A673 (cell line): ENCODE data around the gene OSTF1.

ENCODE experiments used
- CTCF ChIP-seq: fragments of 300-800, 200-600 bp; sonication (generic); conservative IDR thresholded peaks from 2 replicates; pipeline ENCODE4 v1.5.1; 2017; ENCODE audit warnings: low read depth, mild to moderate bottlenecking, antibody characterized with exemption, low read length, moderate library complexity, mixed read lengths
- EZH2 ChIP-seq: fragments of 200-600 bp; sonication (generic); IDR thresholded peaks from 2 replicates; pipeline ENCODE4 v1.6.1; 2017; ENCODE audit warnings: borderline replicate concordance, low read depth, mild to moderate bottlenecking, mixed read lengths, antibody characterized with exemption, low read length; ENCODE audit not compliant: poor library complexity, severe bottlenecking

- no peak for TF ChIP-seq CTCF
- no peak for TF ChIP-seq EZH2
Observed at GRCh38 chr9:75063556-75064305, 24.6 kb upstream of the OSTF1 start.
